Measurements from ENCODE around the gene DNAI2. TPM values are rescaled to one million over a fixed set of nuclear protein-coding genes. Genes with fewer than 3 reads are reported as not detected.
"Not testable (repeated sequence)": the region's sequence is repeated elsewhere in the genome, so short reads cannot be mapped to it uniquely, and the experiment has no call there.

Gene DNAI2
- total RNA-seq, 1 donor from 2014 or later: not detected

DNA sequence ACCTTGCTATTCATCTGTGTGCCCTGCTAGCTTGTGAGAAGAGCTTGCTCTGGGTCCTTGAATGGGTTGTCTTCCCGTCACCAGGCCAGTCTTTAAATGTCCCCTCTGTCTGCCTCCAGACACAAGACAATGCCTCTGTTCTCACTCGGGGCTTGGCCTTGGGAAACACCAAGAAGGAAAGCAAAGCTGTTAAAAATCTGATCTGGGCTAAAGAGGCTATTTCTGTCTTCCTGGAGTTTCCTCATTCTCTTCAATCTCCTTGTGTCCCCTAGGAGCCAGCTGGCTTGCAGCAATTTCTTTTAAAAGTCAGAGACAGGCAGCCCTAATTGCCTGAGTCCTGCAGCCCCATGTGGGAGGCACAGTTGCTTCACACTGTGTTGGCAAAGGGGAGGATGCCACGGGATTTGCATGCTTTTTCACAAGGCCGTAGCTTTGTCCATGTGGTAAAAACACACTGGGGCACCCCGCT, 2.5 kb downstream of the DNAI2 start:
- no peak overlapping the region for H3K27ac ChIP-seq (ENCODE audit: low read depth, low read length)
- H3K27ac Mint-ChIP-seq (ENCODE audit: unreplicated experiment): no peak overlapping the region

GRCh38 chr17:74277935-74278334, 3.9 kb downstream of the DNAI2 start:
- no peak overlapping the region for H2AFZ ChIP-seq (ENCODE audit: low read depth, low read length)
- H4K20me1 ChIP-seq (ENCODE audit: insufficient read depth, low read length): no peaks in the 10 kb centered on the region
- Mint-ChIP-seq H3K36me3 (ENCODE audit: low read depth, unreplicated experiment) (no peaks in the 10 kb centered on the region), H3K4me3 (ENCODE audit: unreplicated experiment) (no peak overlapping the region), H3K27ac (ENCODE audit: unreplicated experiment) (no peak overlapping the region), H3K27me3 (ENCODE audit: low read depth, unreplicated experiment) (peaks cover 30% of the 10 kb centered on the region), H3K4me1 (ENCODE audit: low read depth, unreplicated experiment) (peaks cover 7% of the 10 kb centered on the region), H3K9me3 (ENCODE audit: unreplicated experiment) (no peaks in the 10 kb centered on the region)
- H3K36me3 ChIP-seq (ENCODE audit: insufficient read depth, low read length): no peaks in the 10 kb centered on the region
- TF ChIP-seq EZH2 (IDR thresholded peaks at IDR 0.05; ENCODE audit: insufficient read depth, low read length): no peak
- TF ChIP-seq CTCF (IDR thresholded peaks at IDR 0.05; ENCODE audit: insufficient read depth, low read depth, low read length): no peak
- no peaks in the 10 kb centered on the region for H3K79me2 ChIP-seq (ENCODE audit: insufficient read depth, low read length)
- no peak overlapping the region for H3K4me2 ChIP-seq (ENCODE audit: low read length)
- H3K27ac ChIP-seq (ENCODE audit: low read depth, low read length): no peak overlapping the region
- no peak overlapping the region for H3K4me3 ChIP-seq (ENCODE audit: insufficient read depth, low read depth, low read length)
- peaks cover 6% of the 10 kb centered on the region for H3K4me1 ChIP-seq (ENCODE audit: insufficient read depth, low read length)
- H3K27me3 ChIP-seq (ENCODE audit: insufficient read depth, low read length): peaks cover 21% of the 10 kb centered on the region
- DNase-seq (ENCODE audit: low read depth): no peak
- FAIRE-seq: no peak
- H3K9ac ChIP-seq (ENCODE audit: low read length): no peak overlapping the region
- no peaks in the 10 kb centered on the region for H3K9me3 ChIP-seq (ENCODE audit: insufficient read depth, low read depth, low read length)

More for the DNA sequence above, 2.5 kb downstream of the DNAI2 start:
- no peak for FAIRE-seq
- no peaks in the 10 kb centered on the region for H3K9me3 Mint-ChIP-seq (ENCODE audit: unreplicated experiment)
- Histone ChIP-seq H4K20me1 (ENCODE audit: insufficient read depth, low read length) (no peaks in the 10 kb centered on the region), H3K4me2 (ENCODE audit: low read length) (no peak overlapping the region), H3K79me2 (ENCODE audit: insufficient read depth, low read length) (no peaks in the 10 kb centered on the region), H3K4me3 (ENCODE audit: insufficient read depth, low read depth, low read length) (no peak overlapping the region), H3K27me3 (ENCODE audit: insufficient read depth, low read length) (peaks cover 21% of the 10 kb centered on the region), H3K9me3 (ENCODE audit: insufficient read depth, low read depth, low read length) (no peaks in the 10 kb centered on the region), H3K36me3 (ENCODE audit: insufficient read depth, low read length) (no peaks in the 10 kb centered on the region), H3K9ac (ENCODE audit: low read length) (peak overlapping the region; percentile 34), H3K4me1 (ENCODE audit: insufficient read depth, low read length) (peaks cover 20% of the 10 kb centered on the region), H2AFZ (ENCODE audit: low read depth, low read length) (no peak overlapping the region)
- H3K27me3 Mint-ChIP-seq (ENCODE audit: low read depth, unreplicated experiment): peaks cover 30% of the 10 kb centered on the region
- H3K4me3 Mint-ChIP-seq (ENCODE audit: unreplicated experiment): no peak overlapping the region
- H3K4me1 Mint-ChIP-seq (ENCODE audit: low read depth, unreplicated experiment): peaks cover 18% of the 10 kb centered on the region
- DNase-seq (ENCODE audit: low read depth): no peak
- TF ChIP-seq CTCF (IDR thresholded peaks at IDR 0.05; ENCODE audit: insufficient read depth, low read depth, low read length): no peak
- TF ChIP-seq EZH2 (IDR thresholded peaks at IDR 0.05; ENCODE audit: insufficient read depth, low read length): no peak
- no peaks in the 10 kb centered on the region for H3K36me3 Mint-ChIP-seq (ENCODE audit: low read depth, unreplicated experiment)

DNA sequence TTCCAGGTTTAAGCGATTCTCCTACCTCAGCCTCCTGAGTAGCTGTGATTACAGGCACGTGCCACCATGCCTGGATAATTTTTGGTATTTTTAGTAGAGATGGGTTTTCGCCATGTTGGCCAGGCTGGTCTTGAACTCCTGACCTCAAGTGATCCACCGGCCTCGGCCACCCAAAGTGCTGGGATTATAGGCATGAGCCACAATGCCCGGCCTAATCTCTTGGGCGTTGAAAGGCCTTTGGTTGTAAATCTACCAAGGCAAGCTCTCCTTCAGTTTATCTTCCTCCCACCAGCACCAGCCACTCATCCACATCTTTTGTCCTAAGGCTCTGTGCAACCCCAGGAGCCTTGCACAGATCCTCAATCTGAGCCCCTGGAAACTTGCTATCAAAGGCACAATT, 5.6 kb downstream of the DNAI2 start:
- not testable (repeated sequence) for H3K27ac ChIP-seq (ENCODE audit: low read depth, low read length); H3K4me1 ChIP-seq (ENCODE audit: insufficient read depth, low read length); H3K4me2 ChIP-seq (ENCODE audit: low read length); H3K4me3 ChIP-seq (ENCODE audit: insufficient read depth, low read depth, low read length); H4K20me1 ChIP-seq (ENCODE audit: insufficient read depth, low read length); H3K9me3 Mint-ChIP-seq (ENCODE audit: unreplicated experiment); H3K79me2 ChIP-seq (ENCODE audit: insufficient read depth, low read length); H2AFZ ChIP-seq (ENCODE audit: low read depth, low read length); FAIRE-seq; H3K4me1 Mint-ChIP-seq (ENCODE audit: low read depth, unreplicated experiment); H3K9me3 ChIP-seq (ENCODE audit: insufficient read depth, low read depth, low read length); H3K36me3 Mint-ChIP-seq (ENCODE audit: low read depth, unreplicated experiment); H3K4me3 Mint-ChIP-seq (ENCODE audit: unreplicated experiment); H3K36me3 ChIP-seq (ENCODE audit: insufficient read depth, low read length); H3K9ac ChIP-seq (ENCODE audit: low read length); H3K27ac Mint-ChIP-seq (ENCODE audit: unreplicated experiment); DNase-seq (ENCODE audit: low read depth)
- H3K27me3 Mint-ChIP-seq (ENCODE audit: low read depth, unreplicated experiment): peaks cover 16% of the 10 kb centered on the region
- H3K27me3 ChIP-seq (ENCODE audit: insufficient read depth, low read length): peaks cover 13% of the 10 kb centered on the region

Measured in astrocyte (in vitro differentiated cells and primary cell).